Measurements from ENCODE around the gene R3HCC1L. TPM values are rescaled to one million over a fixed set of nuclear protein-coding genes. Genes with fewer than 3 reads are reported as not detected.

The R3HCC1L gene
- total RNA-seq, 1 experiment from 2014 or later = 14.0 TPM

DNA sequence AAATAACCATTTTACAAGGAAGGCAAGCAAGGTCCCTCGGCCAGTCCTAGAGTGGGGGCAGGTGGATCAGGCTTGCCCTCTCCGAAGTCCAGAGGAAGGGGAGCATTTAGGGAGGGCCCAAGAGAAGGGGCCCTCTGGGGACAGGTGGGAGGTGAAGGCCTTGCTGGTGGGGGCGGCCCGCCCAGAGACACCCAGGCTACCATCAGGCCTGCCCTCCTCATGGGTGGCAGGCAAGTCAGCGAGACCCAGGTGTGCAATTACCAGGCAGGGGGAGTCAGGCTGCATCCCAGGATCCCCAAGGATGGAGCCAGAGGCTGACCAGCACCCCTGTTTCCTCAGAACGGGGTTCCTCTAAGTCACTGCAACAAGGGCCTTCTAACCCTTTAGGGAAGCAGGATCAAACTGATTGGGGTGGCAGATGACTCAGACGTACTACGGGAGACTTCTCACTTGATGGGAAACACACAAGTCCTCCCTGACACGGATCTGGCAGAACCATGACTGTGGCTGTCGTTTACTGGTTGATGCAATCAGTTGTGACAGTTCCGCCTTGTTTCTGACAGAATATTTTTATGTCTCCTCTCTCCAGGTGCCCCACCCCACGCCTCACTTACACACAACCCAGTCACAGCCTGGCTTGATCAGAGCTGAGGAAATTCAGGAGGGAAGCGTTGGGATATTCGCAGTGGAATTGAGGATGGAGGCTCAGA is 125.3 kb downstream of the R3HCC1L start:
- no peak for DNase-seq (ENCODE audit: low read depth)

DNA sequence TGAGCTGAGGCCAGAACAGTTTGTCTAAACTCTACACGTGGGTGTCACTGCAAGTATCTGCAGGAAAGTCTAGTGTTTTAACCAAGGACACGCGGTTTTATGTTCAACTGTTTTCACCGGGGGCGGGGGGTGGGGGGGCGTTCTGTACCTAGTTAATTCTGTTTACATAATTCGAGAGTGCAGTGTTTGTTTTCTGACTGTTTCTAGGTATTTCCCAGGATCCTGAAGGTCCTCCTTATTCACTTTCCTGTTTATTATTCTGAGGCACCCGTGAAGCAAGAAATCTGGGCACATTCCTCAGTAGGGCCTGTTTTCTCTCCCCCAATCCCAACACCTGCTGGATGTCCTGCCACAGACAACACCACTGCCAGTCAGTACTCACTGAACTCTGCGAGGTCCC is 125.9 kb downstream of the R3HCC1L start:
- DNase-seq (ENCODE audit: low read depth) = no peak

DNA sequence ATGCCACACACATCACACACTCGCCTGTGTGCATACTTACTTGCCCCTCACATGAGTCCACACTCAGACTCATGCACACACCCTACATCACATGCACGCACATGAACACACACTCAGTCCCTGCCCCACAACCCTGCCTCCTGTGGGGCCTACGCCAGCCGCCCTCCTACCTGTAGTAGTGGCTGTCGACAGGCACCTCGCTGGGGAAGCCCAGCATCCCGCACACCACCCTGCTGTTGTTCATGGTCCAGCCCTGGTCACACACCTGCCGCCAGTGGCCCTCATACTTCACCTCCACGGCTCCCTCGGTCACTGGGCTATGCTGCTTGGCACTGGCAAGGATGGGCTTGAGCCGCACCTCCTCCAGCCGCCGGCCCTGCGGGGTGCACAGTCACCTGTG is 126.3 kb downstream of the R3HCC1L start:
- DNase-seq (ENCODE audit: low read depth) = no peak

DNA sequence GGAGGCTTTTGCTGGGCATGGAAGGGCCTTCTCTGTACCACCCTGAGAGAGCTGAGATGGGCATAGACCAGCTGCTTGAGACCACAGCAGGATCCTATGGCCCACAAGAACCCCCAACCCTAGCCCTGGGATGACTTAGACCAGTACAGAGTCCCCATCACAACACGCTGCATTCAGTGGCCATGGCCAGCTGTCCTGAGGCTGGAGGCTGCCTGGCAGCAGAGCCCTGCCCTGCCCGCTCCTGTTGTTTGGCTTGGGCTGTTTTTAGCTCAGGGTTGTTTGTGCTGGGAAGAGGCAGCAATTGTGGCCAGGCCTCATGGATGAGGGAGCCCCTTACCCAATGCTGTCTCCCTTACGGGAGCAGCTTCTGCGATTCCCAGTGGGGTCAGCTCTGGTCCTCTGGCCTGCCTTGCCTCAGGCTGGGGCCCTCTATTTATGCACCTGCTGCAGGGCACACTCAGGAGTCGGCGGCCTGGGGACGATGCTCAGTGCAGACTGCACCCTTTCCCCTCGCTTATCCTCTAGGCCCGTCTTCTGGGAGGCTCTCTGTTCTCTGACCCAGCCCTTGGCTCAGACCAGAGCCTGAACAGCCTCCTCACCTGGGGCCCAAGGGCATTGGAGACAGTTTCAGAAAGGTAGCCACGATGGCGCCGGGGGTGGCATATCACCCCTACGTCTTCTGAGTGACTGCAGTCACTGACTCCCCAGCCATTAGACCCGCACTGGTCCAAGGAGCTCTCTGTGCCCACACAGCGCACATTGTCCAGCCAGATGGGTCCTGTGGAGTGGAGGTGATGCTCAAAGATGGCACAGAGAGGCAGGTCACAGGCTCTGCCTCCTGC is 127.2 kb downstream of the R3HCC1L start:
- DNase-seq (ENCODE audit: low read depth) = no peak

DNA sequence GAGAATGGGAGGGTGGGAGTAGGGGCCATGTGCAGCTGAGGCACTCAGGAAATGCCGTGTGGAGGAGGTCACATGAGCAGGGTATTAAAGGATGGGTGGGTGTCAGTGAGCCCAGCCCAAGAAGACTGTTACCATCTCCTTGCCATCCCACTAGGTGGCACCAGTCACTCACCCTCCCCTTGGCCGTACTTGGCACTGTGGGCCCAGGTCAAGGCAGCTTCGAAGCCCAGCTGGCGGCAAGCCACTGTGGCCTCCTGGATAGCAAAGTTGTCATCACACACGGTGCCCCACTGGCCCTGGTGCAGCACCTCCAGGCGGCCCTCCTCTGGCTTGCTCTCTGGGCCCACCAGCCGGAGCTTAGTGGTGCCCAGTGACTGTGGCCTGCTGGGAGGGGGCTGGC is 128.1 kb downstream of the R3HCC1L start:
- DNase-seq (ENCODE audit: low read depth) = peak; percentile 45

DNA sequence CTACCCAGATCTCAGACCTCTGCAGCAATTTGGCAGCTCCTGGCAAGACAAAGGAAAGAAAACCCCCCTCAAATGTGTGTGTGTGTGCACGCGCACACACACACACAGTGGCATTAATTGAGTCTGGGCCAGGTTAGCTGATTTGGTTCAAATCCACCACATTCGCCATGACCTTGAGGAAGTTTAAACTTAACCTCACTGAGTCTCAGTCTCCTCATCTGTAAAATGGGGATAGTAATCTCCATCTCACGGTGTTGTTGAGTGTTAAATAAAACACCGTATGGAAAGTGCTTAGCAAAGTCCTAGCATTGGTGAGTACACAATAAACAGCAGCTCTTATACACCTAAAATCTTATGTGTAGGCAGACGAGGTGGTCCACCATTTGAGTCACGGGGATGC is 128.6 kb downstream of the R3HCC1L start:
- DNase-seq (ENCODE audit: low read depth) = no peak

DNA sequence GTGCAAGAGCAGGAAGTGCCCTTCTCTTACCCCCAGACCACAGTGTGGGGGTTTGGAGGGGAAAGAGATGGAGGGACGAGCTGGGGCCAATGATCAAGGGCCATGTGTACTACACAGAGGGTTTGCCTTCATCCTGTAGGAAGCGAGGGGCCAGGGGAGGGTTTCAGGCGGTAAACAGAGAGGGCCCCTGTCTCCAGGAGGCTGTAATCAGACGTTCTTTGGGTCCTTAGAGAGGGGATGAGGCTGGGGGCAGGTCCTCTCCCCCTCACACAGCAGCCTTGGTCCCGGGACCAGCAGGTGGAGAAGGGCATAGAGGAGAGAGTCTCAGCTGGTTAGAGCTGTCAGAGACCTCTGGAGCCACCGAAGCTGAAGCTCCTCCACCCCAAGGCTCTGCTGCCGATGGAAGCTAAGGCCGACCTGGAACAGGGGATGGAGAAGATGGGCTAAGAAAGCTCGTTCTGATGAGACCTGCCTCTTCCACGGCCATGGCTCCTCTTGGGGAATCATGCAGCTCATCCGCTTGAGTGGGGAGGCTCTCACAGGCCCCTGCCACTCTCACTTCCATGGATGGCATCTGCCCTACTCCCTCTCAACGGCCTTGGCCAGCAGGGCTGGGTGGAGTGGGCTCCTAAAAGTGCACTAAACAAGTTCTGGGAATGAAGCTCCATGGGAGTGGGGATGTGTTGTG is 130.1 kb downstream of the R3HCC1L start:
- DNase-seq (ENCODE audit: low read depth) = no peak

DNA sequence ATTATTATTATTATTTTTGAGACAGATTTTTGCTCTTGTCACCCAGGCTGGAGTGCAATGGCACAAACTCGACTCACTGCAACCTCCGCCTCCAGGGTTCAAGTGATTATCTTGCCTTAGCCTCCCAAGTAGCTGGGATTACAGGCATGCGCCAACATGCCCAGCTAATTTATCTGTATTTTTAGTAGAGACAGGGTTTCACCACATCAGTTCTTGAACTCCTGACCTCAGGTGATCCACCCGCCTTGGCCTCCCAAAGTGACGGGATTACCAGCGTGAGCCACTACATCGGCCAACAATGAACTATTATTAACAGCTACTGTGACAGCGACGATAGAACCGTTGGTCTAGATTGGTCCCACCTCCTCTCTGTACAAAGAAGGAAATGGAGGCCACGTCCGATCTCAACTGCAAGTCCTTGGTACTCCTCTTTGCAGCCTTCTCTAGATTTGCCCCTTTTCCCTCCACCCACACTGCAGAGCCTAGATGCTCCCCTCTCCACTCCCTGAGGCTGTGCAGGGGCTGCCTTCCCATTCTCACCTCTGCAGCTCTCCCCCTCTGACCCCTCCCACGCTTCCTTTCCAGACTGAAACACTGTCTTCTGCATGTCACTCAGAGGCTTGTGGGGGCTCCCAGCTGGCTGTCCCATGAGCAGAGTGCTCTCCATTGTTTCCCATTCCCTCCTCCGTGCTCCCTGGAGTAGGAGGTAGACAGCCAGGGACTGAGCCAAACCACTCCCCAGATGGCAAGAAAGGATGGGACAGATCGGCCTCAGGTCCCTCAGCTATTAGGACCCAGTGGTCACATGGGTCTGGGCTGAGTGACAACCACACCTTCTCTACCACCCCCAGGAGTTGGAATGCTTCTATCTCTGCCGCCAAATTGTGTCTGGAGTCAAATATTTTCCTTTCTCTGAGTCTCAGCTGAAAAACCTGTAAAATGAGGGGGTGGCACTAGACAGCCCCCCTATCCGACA is 131.2 kb downstream of the R3HCC1L start:
- DNase-seq (ENCODE audit: low read depth) = no peak

DNA sequence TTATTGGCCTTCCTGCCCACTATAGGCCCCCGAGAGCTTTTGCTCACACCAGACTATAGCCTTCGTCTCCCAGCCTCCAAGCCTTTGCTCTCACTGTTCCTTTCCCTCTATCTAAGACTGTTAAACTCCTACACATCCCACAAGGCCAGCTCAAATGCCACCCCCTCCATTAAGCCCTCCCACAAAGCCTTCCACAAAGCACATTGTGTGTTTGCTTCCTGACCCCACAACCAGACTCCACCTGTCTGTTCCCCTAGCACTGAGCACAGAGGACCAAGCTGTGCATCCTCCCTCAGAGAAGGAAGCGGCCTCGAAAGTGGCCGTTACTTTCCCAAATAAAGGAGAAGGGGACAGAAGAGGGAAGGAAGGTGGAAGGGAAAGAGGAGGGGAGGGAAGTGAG is 132.2 kb downstream of the R3HCC1L start:
- no peak for DNase-seq (ENCODE audit: low read depth)

DNA sequence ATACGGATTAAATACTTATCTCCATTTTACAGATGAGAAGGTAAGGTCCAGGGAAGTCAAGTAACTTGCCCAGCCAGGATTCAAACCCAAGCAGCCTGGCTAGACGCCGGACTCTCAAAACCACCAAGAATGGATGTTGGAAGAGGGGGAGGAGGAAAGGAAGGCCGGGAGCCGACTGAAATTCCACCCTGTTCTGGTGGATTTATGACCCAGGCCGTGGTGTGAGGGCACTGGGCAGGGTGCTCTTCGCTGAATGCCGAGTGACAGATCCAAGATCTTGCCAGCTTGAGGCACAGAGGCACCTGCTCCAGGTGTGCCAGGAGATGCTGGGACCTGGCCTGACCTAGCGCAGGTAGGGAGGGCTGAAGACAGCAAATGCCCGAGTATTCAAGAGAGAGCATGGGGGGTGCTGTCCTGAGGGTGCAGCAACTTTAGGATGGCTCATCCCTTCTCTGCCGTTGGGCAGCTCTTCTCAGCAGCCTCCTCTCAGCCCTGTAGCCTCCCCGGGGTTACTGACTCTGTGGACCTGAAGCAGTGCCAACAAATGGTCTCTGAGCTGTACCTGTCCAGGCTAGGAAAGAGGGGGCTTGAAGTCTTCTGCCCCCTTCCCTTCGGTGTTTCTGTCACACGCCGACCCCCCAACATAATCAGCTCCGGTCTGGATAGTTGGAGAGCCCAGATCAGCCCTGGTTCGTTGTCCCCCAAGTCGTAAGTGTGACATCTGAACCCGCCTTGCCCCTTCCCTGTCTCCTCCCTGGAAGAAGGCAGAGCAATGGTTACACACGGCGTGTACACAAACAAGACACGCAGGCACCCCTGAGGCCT is 132.8 kb downstream of the R3HCC1L start:
- DNase-seq (ENCODE audit: low read depth) = no peak

DNA sequence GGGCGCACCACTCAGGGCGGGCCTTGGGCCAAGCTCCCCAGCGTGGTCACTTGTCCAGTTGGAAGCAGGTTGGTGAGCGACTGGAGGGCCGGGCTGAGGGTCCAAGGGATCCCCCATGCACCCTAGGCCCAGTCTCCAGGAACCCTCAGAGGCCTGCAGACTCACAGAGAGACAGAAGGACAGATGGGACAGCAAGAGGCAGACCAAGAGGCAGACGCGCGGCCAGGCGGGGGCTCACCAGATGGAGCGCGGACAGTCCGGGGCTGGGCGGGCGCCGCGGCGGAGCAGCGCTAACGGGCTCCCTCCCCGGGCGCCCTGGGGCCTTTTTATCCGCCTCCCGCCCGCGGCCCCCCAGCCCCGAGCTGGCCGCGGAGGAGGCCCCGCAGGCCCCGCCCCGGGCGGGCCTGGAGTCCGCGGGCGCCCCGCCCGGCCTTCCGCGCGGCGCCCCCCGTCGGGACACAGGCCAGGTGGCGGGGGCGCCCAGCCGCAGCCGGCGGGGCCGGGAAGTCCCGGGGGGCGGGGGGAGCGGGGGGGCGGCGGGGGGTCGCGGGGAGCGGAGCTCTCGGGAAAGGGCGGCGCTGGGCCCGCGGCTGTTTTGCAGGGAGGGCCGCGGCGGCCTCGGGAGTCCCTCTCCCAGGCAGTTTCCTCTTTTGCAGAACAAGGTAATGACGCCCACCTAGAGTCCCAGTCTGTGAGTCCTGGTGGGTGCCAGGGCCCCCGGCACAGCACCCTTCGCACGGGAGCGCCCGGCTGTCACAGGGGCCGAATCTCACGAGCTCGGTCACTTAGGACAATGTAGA is 133.6 kb downstream of the R3HCC1L start, which contains the start of gene LOXL4:
TSS of gene LOXL4 (minus strand) at position 301 of the 800 bp plus-strand sequence. CDS start 5,175 bp downstream, outside the sequence.
- no peak for DNase-seq (ENCODE audit: low read depth)

DNA sequence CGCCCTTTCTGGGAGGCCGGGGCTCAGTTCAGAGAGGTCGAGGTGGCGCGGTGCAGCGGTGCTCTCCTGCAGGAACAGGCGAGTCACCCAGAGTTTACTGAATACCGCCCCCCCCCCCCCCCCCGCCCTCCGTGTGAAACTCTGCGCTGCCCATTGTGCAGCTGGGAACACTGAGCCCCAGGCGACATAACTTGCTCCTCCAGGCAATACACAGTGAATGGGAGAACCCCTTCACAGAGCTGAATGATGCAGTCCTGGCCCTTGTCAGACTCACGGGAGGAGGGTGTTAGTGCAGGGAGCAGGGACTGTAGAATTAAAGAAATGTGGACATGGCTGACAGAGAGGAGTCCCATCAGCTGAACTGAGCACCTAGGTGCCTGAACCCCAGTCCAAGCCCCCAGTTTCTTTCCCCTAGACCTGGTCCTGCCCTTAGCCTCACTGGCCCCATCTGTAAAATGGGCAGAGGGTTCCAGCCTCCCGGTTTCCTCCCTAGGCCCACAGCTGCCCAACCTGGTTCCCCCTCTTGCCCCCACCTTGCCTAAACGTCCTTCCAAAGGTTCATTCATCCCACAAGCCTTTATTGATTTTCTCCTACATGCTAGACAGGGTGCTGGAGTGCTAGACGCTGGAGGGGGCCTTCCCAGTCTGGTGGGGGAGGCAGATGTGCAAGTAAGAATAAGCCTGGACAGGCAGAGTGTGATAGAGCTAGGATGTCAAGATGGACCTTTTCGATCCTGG is 134.4 kb downstream of the R3HCC1L start:
- DNase-seq (ENCODE audit: low read depth) = no peak

DNA sequence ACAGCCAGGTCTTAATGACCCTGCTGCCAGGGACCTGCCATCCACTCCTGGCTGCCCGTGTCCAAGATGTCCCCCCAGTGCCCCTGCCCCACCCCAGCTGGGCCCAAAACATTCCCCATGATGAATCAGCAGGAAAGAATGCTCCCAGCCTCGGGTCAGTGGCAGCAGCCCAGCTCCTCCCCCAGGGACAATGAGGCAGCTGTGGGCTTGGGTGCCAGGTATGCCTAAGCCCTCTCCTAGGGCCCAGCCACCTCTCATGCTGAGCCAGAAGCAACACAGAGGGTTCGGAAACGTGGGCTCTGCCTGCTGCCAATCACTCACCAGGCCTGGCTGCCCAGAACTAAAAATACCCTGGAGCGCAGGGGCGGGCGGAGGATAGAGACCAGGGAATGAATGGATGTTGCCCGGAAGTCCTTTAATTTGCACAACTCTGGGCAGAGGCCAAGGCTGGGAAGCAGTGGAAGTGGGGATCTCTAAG is 135.0 kb downstream of the R3HCC1L start:
- peak; percentile 88 for DNase-seq (ENCODE audit: low read depth)

DNA sequence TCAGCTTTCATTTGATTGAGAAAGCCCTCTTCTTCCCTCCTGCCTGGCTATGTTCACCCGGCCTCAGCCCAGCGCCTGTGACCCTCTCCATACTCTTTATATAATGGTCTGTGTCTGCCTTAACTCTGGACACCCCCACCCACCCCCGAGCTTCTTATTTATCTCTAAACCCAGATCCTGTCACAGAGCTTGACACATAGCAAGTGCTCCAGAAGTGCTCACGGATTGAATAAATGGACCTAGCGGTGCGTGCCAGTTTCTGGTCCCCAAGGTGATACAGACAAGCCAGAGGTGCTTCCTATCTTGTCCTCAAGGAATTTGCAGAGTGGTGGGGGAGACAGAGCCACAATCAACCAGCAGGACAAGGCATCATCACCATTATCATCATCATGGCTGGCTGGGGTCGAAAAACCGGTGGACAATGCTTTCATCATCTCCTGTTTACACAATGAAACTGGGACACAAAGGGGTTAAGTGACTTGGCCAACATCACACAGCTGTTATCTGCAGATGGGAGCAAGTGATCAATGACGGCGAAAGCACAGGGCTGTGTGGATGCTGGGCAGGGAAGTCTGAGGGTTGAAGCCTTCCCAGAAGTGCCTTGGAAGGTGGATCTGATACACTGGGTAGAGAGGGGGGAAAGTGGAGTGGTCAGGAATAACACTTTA is 135.8 kb downstream of the R3HCC1L start:
- no peak for DNase-seq (ENCODE audit: low read depth)

DNA sequence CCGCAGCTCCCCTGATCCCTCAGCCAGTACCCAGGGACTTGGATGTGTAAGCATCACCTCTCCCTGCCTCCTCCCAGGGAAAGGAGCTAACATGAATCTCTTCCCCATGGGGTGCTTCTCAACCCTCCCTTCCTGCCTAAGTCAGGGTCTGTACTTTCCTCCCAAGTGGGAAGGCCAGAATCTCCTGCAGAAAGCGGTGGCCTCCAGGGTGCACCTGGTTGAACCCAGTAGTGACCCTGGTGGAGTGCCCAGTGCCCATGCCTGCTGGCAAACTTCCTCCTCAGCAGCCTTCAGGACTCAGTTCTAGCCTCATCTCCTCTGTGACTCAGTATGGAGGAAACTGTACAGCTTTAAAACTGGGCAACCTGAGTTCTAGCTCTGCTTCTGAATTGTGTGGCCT is 136.3 kb downstream of the R3HCC1L start:
- DNase-seq (ENCODE audit: low read depth) = no peak

DNA sequence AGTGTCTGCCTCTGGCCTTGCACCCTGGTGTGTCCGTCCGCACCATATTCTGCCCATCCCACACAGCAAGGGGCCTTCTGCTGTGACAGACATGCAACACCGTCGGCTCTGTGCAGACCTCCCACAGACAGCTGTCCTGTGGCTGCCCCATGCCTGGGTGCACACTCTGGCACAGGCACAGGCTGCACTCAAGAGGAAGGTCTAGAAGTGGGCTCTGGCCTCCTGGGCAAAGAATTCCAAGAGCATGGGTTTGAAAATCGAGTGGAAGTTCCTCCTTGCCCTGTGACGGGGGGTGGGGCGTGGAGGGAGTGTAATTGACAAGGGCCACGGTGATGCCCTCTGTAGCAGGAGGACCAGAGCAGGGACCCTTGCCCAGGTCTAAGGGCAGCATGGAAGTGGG is 137.8 kb downstream of the R3HCC1L start:
- DNase-seq (ENCODE audit: low read depth) = no peak

DNA sequence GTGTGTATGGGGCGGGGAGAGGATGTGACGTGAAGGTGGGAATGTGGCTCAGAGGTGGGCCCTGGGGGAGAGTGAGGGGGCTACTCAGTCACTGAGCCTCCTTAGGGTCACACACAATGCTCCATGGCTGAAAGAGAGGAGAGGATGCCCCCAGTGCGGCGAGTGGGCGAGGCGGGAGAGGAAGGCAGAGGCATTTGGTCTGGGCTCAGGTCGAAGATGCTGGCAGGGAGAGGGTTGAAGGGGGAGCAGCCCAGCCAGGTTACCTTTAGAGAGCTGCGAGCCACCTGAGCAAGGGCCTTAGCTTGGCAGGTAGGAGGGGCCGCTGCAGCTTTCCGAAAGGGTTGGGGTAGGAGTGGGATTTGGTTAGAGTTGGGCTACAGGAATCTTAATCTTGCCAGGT is 138.2 kb downstream of the R3HCC1L start:
- no peak for DNase-seq (ENCODE audit: low read depth)
